ENCODE results near the gene CRADD. TPM values are rescaled to one million over a fixed set of nuclear protein-coding genes. Genes with fewer than 3 reads are reported as not detected.

CRADD gene
- total RNA-seq, 4 donors from 2014 or later = 11.8 to 49.5 (median 31.4) TPM

GRCh38 chr12:93727195-93727811 lies 50.1 kb downstream of the CRADD start:
- Histone ChIP-seq H3K27me3 (no peaks in the 10 kb centered on the region), H3K4me3 (no peak overlapping the region), H3K36me3 (no peaks in the 10 kb centered on the region), H3K9me3 (no peaks in the 10 kb centered on the region), H3K27ac (peak overlapping the region in 3 of 4 donors; percentile 6 to 56 (median 10)), H3K4me1 (peaks cover 0 to 12% (median 3%) of the 10 kb centered on the region in 3 donors)
- 57 to 65% methylated on average over 2 of the region's 3 CpGs for WGBS, 2 donors (ENCODE audit: low coverage in 1 of 2)
- TF ChIP-seq POLR2A (IDR thresholded peaks at IDR 0.05) (no peak), POLR2AphosphoS5 (IDR thresholded peaks at IDR 0.05) (peak; percentile 63), EP300 (IDR thresholded peaks at IDR 0.05) (peak; percentile 55)
- peak; percentile 53 for ATAC-seq

DNA sequence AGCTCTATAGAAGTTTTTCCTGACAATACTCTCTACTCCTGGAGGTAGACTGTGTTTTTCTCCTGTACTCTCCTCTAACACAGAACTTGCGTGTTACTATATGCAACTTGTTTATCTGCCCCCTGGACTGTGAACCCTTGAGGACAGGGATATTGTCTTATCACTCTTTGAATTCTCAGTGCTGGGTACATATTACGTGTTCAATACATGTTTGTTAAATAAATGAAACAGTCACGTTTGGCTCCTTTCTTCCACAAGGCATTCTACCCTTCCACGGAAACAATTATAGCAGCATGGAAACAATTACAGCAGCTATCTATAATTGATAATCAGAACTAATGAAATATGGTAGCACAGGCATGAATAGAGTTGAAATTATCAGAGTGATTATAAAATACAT lies 50.7 kb downstream of the CRADD start:
- ATAC-seq = no peak
- Histone ChIP-seq H3K27me3 (no peaks in the 10 kb centered on the region), H3K4me1 (peaks cover 0 to 12% (median 3%) of the 10 kb centered on the region in 3 donors), H3K4me3 (no peak overlapping the region), H3K27ac (peak overlapping the region in 2 of 4 donors; percentile 10 to 56), H3K9me3 (no peaks in the 10 kb centered on the region), H3K36me3 (no peaks in the 10 kb centered on the region)
- WGBS, 2 donors (ENCODE audit: low coverage in 1 of 2) = 90 to 100% methylated on average over 2 to 4 of the region's 4 CpGs
- TF ChIP-seq POLR2AphosphoS5 (IDR thresholded peaks at IDR 0.05) (no peak), POLR2A (IDR thresholded peaks at IDR 0.05) (no peak), CTCF (IDR thresholded peaks at IDR 0.05) (no peak), EP300 (IDR thresholded peaks at IDR 0.05) (no peak)

DNA sequence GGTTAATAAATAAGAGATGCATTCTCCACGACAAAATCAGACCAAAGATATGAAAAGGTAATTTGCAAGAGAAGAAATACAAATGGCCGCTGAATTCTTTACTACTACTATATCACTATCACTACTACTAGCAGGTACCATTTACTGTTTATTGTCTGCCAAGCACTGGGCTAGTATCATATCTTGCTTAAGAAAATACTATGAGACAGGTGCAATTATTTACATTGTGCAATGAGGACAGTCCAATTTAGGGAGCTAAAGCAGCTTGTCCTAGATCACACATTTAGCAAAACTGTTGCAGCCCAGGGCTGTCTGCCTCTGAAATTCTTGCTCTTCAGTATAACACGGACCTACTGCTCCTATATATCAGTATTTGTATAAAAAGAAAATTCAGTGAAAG lies 52.8 kb downstream of the CRADD start:
- 84 to 96% methylated on average over 3 of the region's 3 CpGs for WGBS, 2 donors (ENCODE audit: low coverage in 1 of 2)
- Histone ChIP-seq H3K36me3 (no peaks in the 10 kb centered on the region), H3K4me3 (no peak overlapping the region), H3K4me1 (peaks cover 0 to 12% (median 3%) of the 10 kb centered on the region in 3 donors), H3K27me3 (no peaks in the 10 kb centered on the region), H3K9me3 (no peaks in the 10 kb centered on the region), H3K27ac (no peak overlapping the region)
- ATAC-seq = no peak
- no peak for TF ChIP-seq POLR2A (IDR thresholded peaks at IDR 0.05)
- TF ChIP-seq CTCF (IDR thresholded peaks at IDR 0.05) = no peak
- TF ChIP-seq POLR2AphosphoS5 (IDR thresholded peaks at IDR 0.05) = no peak
- no peak for TF ChIP-seq EP300 (IDR thresholded peaks at IDR 0.05)

DNA sequence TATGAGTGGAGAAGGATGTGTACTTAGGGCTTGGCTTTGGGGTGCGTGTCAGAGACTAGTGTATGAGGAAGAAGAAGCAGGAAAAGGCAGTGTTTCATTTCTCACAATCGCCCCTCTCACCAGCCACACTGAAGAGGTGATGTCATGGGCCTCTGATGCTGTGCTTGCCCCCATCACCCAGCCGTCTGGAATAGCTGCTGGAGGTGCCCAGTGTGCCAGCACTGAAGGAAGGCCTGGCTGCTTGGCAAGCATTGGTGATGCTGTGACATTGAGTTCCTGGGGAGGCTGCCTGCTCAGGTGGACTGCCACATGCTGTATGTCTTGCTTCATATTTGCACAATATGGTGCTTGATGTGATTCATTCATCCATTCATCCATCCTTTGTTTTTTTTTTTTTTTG lies 56.2 kb downstream of the CRADD start:
- H3K4me1 ChIP-seq = peaks cover 7 to 17% (median 9%) of the 10 kb centered on the region in 3 donors
- TF ChIP-seq EP300 (IDR thresholded peaks at IDR 0.05) = no peak
- TF ChIP-seq POLR2A (IDR thresholded peaks at IDR 0.05) = no peak
- no peak for TF ChIP-seq CTCF (IDR thresholded peaks at IDR 0.05)
- TF ChIP-seq POLR2AphosphoS5 (IDR thresholded peaks at IDR 0.05) = no peak
- no peak for ATAC-seq

GRCh38 chr12:93733928-93734327 lies 56.8 kb downstream of the CRADD start:
- Histone ChIP-seq H3K4me1 (peaks cover 7 to 23% (median 9%) of the 10 kb centered on the region in 3 donors), H3K9me3 (no peaks in the 10 kb centered on the region), H3K27ac (no peak overlapping the region), H3K36me3 (no peaks in the 10 kb centered on the region), H3K4me3 (no peak overlapping the region), H3K27me3 (no peaks in the 10 kb centered on the region)
- no peak for ATAC-seq
- 94 to 97% methylated on average over 3 to 5 of the region's 5 CpGs for WGBS, 2 donors (ENCODE audit: low coverage in 1 of 2)
- no peak for TF ChIP-seq POLR2A (IDR thresholded peaks at IDR 0.05)
- TF ChIP-seq EP300 (IDR thresholded peaks at IDR 0.05) = no peak
- TF ChIP-seq POLR2AphosphoS5 (IDR thresholded peaks at IDR 0.05) = no peak
- no peak for TF ChIP-seq CTCF (IDR thresholded peaks at IDR 0.05)

More for the DNA sequence above, 56.2 kb downstream of the CRADD start:
- H3K27me3 ChIP-seq = no peaks in the 10 kb centered on the region
- H3K27ac ChIP-seq = no peak overlapping the region
- H3K4me3 ChIP-seq = no peak overlapping the region
- H3K9me3 ChIP-seq = no peaks in the 10 kb centered on the region
- WGBS, 2 donors (ENCODE audit: low coverage in 1 of 2) = 55 to 82% methylated on average over 2 to 3 of the region's 3 CpGs
- no peaks in the 10 kb centered on the region for H3K36me3 ChIP-seq
